Measurements from ENCODE around the gene CCL18. TPM values are rescaled to one million over a fixed set of nuclear protein-coding genes. Genes with fewer than 3 reads are reported as not detected.
"Not testable (repeated sequence)": the region's sequence is repeated elsewhere in the genome, so short reads cannot be mapped to it uniquely, and the experiment has no call there.

The CCL18 gene
- total RNA-seq, 6 experiments from 2014 or later, result 0.29 to 2.0 (median 0.64) TPM; not detected in 1

DNA sequence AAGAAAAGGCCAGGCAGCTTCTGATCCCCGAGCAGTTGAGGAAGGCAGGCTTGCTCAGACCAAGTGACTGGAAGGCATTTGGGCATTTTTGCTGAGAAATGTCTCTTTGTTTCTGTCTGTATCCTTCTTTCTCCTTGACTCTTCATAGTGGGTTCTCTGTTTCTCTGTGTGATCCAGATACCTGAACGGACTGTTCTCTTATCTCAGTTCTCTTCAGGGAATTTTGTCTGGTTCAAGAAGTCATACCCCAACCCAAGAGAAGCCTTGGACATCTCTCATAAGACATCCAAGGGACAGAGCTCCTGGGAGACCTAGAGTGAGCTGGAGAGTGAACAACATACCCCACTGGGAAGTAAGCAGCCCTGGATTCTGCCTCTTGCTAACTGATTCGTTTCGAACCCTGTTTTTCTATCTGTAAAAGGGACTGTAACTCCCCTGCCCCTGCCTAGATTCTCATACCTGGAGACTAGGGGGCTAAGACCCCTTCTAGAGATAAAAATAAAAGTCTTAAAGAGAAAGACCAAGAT lies 25.3 kb downstream of the CCL18 start:
- H3K27ac ChIP-seq, result peak overlapping the region; percentile 31 to 38 (median 36)
- peaks cover 0 to 26% (median 8%) of the 10 kb centered on the region in 4 donors for H3K4me1 ChIP-seq
- TF ChIP-seq, protein P1, sequence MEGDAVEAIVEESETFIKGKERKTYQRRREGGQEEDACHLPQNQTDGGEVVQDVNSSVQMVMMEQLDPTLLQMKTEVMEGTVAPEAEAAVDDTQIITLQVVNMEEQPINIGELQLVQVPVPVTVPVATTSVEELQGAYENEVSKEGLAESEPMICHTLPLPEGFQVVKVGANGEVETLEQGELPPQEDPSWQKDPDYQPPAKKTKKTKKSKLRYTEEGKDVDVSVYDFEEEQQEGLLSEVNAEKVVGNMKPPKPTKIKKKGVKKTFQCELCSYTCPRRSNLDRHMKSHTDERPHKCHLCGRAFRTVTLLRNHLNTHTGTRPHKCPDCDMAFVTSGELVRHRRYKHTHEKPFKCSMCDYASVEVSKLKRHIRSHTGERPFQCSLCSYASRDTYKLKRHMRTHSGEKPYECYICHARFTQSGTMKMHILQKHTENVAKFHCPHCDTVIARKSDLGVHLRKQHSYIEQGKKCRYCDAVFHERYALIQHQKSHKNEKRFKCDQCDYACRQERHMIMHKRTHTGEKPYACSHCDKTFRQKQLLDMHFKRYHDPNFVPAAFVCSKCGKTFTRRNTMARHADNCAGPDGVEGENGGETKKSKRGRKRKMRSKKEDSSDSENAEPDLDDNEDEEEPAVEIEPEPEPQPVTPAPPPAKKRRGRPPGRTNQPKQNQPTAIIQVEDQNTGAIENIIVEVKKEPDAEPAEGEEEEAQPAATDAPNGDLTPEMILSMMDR (IDR thresholded peaks at IDR 0.05), result no peak
- TF ChIP-seq POLR2A (IDR thresholded peaks at IDR 0.05), result no peak
- intact Hi-C loops (cut with DNase I), result no loop called here
- no peaks in the 10 kb centered on the region for H3K27me3 ChIP-seq
- 62% methylated on average over 4 of the region's 4 CpGs for WGBS (ENCODE audit: insufficient coverage, low coverage, low lambda C conversion rate, missing lambda C conversion rate)
- no peaks in the 10 kb centered on the region for H3K36me3 ChIP-seq
- no peaks in the 10 kb centered on the region for H3K9me3 ChIP-seq
- DNase-seq, result no peak
- no peak for ATAC-seq
- H3K4me3 ChIP-seq, result no peak overlapping the region

DNA sequence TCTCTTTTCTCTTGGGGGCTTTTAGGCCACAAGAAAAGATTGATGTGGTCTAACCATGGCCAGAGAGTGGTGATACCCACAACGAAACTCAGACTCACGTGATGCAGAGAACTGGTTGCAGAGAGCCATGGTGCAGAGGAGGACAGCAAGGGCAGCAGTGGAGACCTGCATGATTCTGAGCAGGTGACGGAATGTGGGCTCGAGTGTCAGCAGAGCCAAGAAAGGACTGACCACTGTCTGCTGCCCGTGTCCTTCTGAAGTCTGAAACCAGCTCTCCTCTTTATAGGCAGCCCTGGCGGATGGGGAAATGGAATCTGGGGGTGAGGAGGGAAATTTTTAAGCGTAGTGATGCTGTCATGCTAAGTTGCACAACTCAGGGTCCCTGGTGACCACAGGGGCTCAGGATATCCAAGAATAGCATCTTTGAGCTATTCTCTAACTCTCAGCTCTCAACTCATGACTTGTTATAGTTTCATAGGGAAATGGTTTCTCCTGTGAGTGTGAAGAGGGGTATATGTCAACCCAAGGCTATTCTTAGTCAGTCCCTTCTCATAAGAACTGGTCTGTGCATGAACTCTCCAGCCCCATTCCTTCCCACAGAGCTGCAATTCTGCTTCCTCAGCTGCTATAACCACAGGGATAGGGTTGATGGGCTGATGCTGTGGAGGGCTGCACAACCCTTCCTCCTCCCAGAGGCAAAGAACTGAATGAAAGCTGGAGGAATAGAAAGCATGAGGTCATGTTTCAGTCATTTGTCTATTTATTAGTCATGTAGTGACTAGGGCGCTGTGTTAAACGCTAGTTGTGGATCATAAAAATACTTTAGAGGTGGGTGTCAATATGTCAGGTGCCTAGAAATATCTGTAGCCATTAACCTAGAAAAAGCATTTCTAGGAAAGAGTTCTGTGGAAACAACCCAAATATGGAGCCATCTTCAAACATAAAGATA lies 26.1 kb downstream of the CCL18 start, which contains the start of gene CCL3:
TSS of gene CCL3 (minus strand) at position 256 of the 949 bp plus-strand sequence. CDS start at position 171, 85 bp downstream.
- ATAC-seq (peak in 3 of 4 donors; percentile 24 to 28 (median 28)), DNase-seq (peak in 1 of 3 donors; percentile 40)
- no peak for TF ChIP-seq POLR2A (IDR thresholded peaks at IDR 0.05)
- TF ChIP-seq, protein P1 (IDR thresholded peaks at IDR 0.05), result no peak
- intact Hi-C loops (cut with DNase I), result no loop called here
- 58% methylated on average over 9 of the region's 9 CpGs for WGBS (ENCODE audit: insufficient coverage, low coverage, low lambda C conversion rate, missing lambda C conversion rate)
- H3K27ac ChIP-seq, result peak within 1 kb of the TSS; percentile 31 to 38 (median 36)
- H3K9me3 ChIP-seq, result no peaks in the 10 kb centered on the region
- no peaks in the 10 kb centered on the region for H3K27me3 ChIP-seq
- H3K4me1 ChIP-seq, result peaks cover 0 to 25% (median 8%) of the 10 kb centered on the region in 4 donors
- H3K4me3 ChIP-seq, result no peak within 1 kb of the TSS
- H3K36me3 ChIP-seq, result no peaks in the 10 kb centered on the region

DNA sequence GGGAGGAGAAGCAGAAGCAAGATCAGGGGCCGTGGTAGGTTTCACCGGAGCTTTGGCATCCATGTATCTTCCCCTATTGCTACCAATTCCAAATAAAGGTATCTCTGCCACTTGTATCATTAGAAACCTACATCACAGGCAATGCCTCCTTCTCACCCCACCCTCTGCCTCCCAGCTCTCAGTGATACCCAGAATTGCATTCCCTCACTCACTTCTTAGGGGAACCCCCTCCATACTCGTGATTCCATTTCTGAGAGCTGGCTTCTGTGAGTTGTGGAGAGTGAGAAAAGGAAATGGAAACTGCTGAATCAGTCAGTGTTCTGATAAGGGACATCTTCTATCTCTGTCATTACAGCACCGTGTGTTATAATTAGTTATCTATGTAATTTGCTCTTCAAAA lies 28.2 kb downstream of the CCL18 start:
- Histone ChIP-seq H3K4me3 (no peak overlapping the region), H3K27ac (no peak overlapping the region), H3K9me3 (no peaks in the 10 kb centered on the region), H3K27me3 (no peaks in the 10 kb centered on the region), H3K36me3 (no peaks in the 10 kb centered on the region), H3K4me1 (peaks cover 0 to 4% (median under 1%) of the 10 kb centered on the region in 4 donors)
- DNase-seq (no peak), ATAC-seq (peak in 1 of 4 donors; percentile 25)
- 33% methylated on average over 3 of the region's 4 CpGs for WGBS (ENCODE audit: insufficient coverage, low coverage, low lambda C conversion rate, missing lambda C conversion rate)
- intact Hi-C loops (cut with DNase I), result no loop called here
- TF ChIP-seq, protein P1 (IDR thresholded peaks at IDR 0.05), result no peak
- no peak for TF ChIP-seq POLR2A (IDR thresholded peaks at IDR 0.05)

DNA sequence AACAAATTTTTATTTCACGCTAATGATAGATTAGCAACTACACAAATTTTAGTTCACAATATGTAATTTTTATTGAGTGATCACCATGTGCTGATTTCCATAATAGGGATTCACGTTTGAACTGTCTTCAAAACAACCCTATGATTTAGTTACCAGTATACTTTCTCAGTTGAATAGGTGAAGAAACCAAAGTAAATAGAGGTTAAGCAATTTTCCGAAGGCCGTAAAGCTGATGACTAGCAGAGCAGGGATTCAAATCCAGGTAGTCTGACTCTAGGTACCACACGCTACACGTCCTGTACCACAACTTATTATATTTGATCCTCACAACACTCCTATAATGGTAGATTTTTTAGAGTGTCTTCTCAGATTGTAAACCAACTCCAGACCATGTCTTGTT lies 28.6 kb downstream of the CCL18 start:
- whole genome bisulfite sequencing (ENCODE audit: insufficient coverage, low coverage, low lambda C conversion rate, missing lambda C conversion rate), result 48% methylated on average over 6 of the region's 6 CpGs
- not testable (repeated sequence) for H3K9me3 ChIP-seq
- ATAC-seq, result peak; percentile 50 to 69 (median 60)

DNA sequence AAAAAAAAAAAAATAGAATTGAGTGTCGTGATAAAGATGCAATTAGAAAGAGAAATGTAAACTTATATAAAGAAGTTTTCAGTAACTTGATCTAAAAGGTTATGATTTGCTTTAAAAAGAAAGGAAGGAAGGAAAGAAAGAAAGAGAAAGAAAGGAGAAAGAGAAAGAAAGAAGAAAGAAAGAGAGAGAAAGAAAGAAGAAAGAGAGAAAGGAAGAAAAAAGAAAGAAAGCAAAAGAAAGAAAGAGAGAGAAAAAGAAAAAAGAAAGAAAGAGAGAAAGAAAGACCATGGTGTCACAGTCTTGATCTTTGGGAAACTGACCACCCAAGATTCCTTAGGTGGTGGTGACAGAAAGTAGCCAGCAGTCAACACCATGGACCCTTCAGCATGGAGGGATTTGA lies 30.2 kb downstream of the CCL18 start:
- TF ChIP-seq, protein P1 (IDR thresholded peaks at IDR 0.05), result no peak
- TF ChIP-seq POLR2A (IDR thresholded peaks at IDR 0.05), result no peak
- Histone ChIP-seq H3K9me3 (no peaks in the 10 kb centered on the region), H3K27ac (no peak overlapping the region), H3K4me3 (no peak overlapping the region), H3K27me3 (no peaks in the 10 kb centered on the region), H3K36me3 (no peaks in the 10 kb centered on the region), H3K4me1 (peaks cover 0 to 2% (median 0%) of the 10 kb centered on the region in 4 donors)
- ATAC-seq, result no peak
- 100% methylated on average over 1 of the region's 1 CpG for WGBS (ENCODE audit: insufficient coverage, low coverage, low lambda C conversion rate, missing lambda C conversion rate)
- intact Hi-C loops (cut with DNase I), result no loop called here
- DNase-seq, result no peak

More for the DNA sequence above, 28.6 kb downstream of the CCL18 start:
- intact Hi-C loops (cut with DNase I); H3K36me3 ChIP-seq; DNase-seq; H3K27ac ChIP-seq; H3K4me1 ChIP-seq; H3K4me3 ChIP-seq; H3K27me3 ChIP-seq: not testable (repeated sequence)
